Measurements from ENCODE around the gene ZFP36L2. TPM values are rescaled to one million over a fixed set of nuclear protein-coding genes. Genes with fewer than 3 reads are reported as not detected.

The ZFP36L2 gene
- total and polyA plus RNA-seq, 2 experiments from 2014 or later = 37.9 to 38.4 TPM

GRCh38 chr2:43199492-43200488, 26.6 kb downstream of the ZFP36L2 start:
- Mint-ChIP-seq H3K36me3 (ENCODE audit: low read depth) (no peaks in the 10 kb centered on the region; the same call in 2 of the 3 replicates), H3K4me1 (peaks cover 11% of the 10 kb centered on the region), H3K9me3 (no peaks in the 10 kb centered on the region), H3K27ac (no peak overlapping the region), H3K4me3 (no peak overlapping the region), H3K27me3 (ENCODE audit: insufficient read depth, low read depth, poor library complexity) (peaks cover 25% of the 10 kb centered on the region)
- no peaks in the 10 kb centered on the region for H3K36me3 ChIP-seq (ENCODE audit: insufficient read depth)
- ATAC-seq (peak; percentile 77), DNase-seq (ENCODE audit: low spot score) (no peak)
- H3K27ac ChIP-seq (ENCODE audit: low read depth) = no peak overlapping the region
- no peaks in the 10 kb centered on the region for H3F3A ChIP-seq (replicated peaks; ENCODE audit: low read depth)
- no peak overlapping the region for H3K4me3 ChIP-seq
- H2AFZ ChIP-seq = peak overlapping the region; percentile 63
- H3K4me2 ChIP-seq = no peak overlapping the region
- H3K4me1 ChIP-seq (ENCODE audit: insufficient read depth) = no peaks in the 10 kb centered on the region
- no peaks in the 10 kb centered on the region for H3K27me3 ChIP-seq (ENCODE audit: insufficient read depth)
- no peaks in the 10 kb centered on the region for H4K20me1 ChIP-seq (replicated peaks; ENCODE audit: insufficient read depth)
- H3K9me2 ChIP-seq (ENCODE audit: insufficient read depth) = no peaks in the 10 kb centered on the region
- no peak for TF ChIP-seq ZNF331 (CRISPR knock-in tag; IDR thresholded peaks at IDR 0.05; ENCODE audit: low read depth)
- no peaks in the 10 kb centered on the region for H3K79me2 ChIP-seq (replicated peaks; ENCODE audit: insufficient read depth)

- no peaks in the 10 kb centered on the region; the same call in 2 of the 3 replicates for H3K36me3 Mint-ChIP-seq (ENCODE audit: low read depth)
- no peak overlapping the region for H3K4me2 ChIP-seq
- no peak overlapping the region for H2AFZ ChIP-seq
- peaks cover 22% of the 10 kb centered on the region for H3K27me3 Mint-ChIP-seq (ENCODE audit: insufficient read depth, low read depth, poor library complexity)
- ATAC-seq = no peak
- no peaks in the 10 kb centered on the region for H3K79me2 ChIP-seq (replicated peaks; ENCODE audit: insufficient read depth)
- H3F3A ChIP-seq (replicated peaks; ENCODE audit: low read depth) = no peaks in the 10 kb centered on the region
- no peak overlapping the region for H3K4me3 Mint-ChIP-seq
- DNase-seq (ENCODE audit: low spot score) = no peak
- H3K27ac ChIP-seq (ENCODE audit: low read depth) = no peak overlapping the region
- no peaks in the 10 kb centered on the region for H3K9me2 ChIP-seq (ENCODE audit: insufficient read depth)
- no peak overlapping the region for H3K4me3 ChIP-seq
- no peaks in the 10 kb centered on the region for H4K20me1 ChIP-seq (replicated peaks; ENCODE audit: insufficient read depth)
- H3K36me3 ChIP-seq (ENCODE audit: insufficient read depth) = no peaks in the 10 kb centered on the region
- no peaks in the 10 kb centered on the region for H3K27me3 ChIP-seq (ENCODE audit: insufficient read depth)
- peaks cover 15% of the 10 kb centered on the region for H3K4me1 Mint-ChIP-seq
- H3K4me1 ChIP-seq (ENCODE audit: insufficient read depth) = no peaks in the 10 kb centered on the region
- H3K27ac Mint-ChIP-seq = no peak overlapping the region
- no peaks in the 10 kb centered on the region for H3K9me3 Mint-ChIP-seq
- TF ChIP-seq CREB1 (CRISPR knock-in tag; IDR thresholded peaks at IDR 0.05; ENCODE audit: low read depth) (no peak), NANOG (IDR thresholded peaks at IDR 0.05; ENCODE audit: borderline replicate concordance) (no peak), ZNF462 (CRISPR knock-in tag; IDR thresholded peaks at IDR 0.05) (no peak), REST (IDR thresholded peaks at IDR 0.05; ENCODE audit: unreplicated experiment) (no peak), ZNF331 (CRISPR knock-in tag; IDR thresholded peaks at IDR 0.05; ENCODE audit: low read depth) (no peak), JUNB (IDR thresholded peaks at IDR 0.05; ENCODE audit: unreplicated experiment) (no peak), ZNF114 (CRISPR knock-in tag; IDR thresholded peaks at IDR 0.05) (no peak), EZH2phosphoT487 (IDR thresholded peaks at IDR 0.05; ENCODE audit: unreplicated experiment) (no peak), EZH2 (IDR thresholded peaks at IDR 0.05; ENCODE audit: low read depth, unreplicated experiment) (no peak), POLR2AphosphoS5 (IDR thresholded peaks at IDR 0.05; ENCODE audit: low read depth) (no peak)
Observed at GRCh38 chr2:43198263-43198662, 28.1 kb downstream of the ZFP36L2 start.

All from GM23338 (cell line).